Ascending aorta (tissue), 2 donors: ENCODE measurements around the gene FCER2. TPM values are rescaled to one million over a fixed set of nuclear protein-coding genes. Genes with fewer than 3 reads are reported as not detected.

Experiments
- DNase-seq, 2 donors: peaks; one replicate each; pipeline ENCODE4 v3.0.0-alpha.2; 2019; ENCODE audit warnings: low spot score in 2 of 2
- H3K27ac ChIP-seq, 2 donors: fragments of 200-600 bp; sonication (generic); one replicate each; pipeline ENCODE4 v1.5.1; 2016 to 2017; ENCODE audit warnings: mild to moderate bottlenecking in 1 of 2
- H3K27me3 ChIP-seq: fragments of 200-600 bp; sonication (generic); one replicate; pipeline ENCODE4 v1.5.1; 2017
- H3K36me3 ChIP-seq, 2 donors: fragments of 200-600 bp; sonication (generic); one replicate each; pipeline ENCODE4 v1.5.1; 2016
- H3K4me1 ChIP-seq, 2 donors: fragments of 200-600 bp; sonication (generic); one replicate each; pipeline ENCODE4 v1.5.1; 2016 to 2017; ENCODE audit warnings: mild to moderate bottlenecking in 1 of 2
- H3K4me3 ChIP-seq, 2 donors: fragments of 200-600 bp; sonication (generic); one replicate each; pipeline ENCODE4 v1.5.1; 2016 to 2017; ENCODE audit warnings: mild to moderate bottlenecking in 1 of 2
- H3K9me3 ChIP-seq, 2 donors: fragments of 200-600 bp; sonication (generic); one replicate each; pipeline ENCODE4 v1.5.1; 2016
- intact Hi-C: fragments of 100-400 bp; cut with DNase I; formaldehyde crosslinking; loops from one replicate; pipeline ENCODE4 v1.15.1; 2023
- total RNA-seq: library from RNA; depleted of rRNA; stranded (reverse); fragments of >200 nt; gene quantifications from one replicate; pipeline ENCODE4 v1.1.0, GENCODE V29; 2016
- TF ChIP-seq, protein P1 (sequence below), 3 experiments: fragments of 200-600 bp in 2 of 3; fragments of 450-650 bp in 1 of 3; sonication (generic) in 2 of 3; IDR thresholded peaks; one replicate each; pipeline ENCODE4 v1.5.1; 2016 to 2019; ENCODE audit warnings: antibody characterized with exemption in 3 of 3, mild to moderate bottlenecking in 1 of 3, moderate library complexity in 1 of 3

FCER2 gene
- total RNA-seq, 1 donor from 2014 or later: not detected

GRCh38 chr19:7677669-7678311 lies 24.1 kb downstream of the FCER2 start:
- intact Hi-C loops: no loop called here
- no peak overlapping the region for H3K27ac ChIP-seq
- no peaks in the 10 kb centered on the region for H3K9me3 ChIP-seq
- TF ChIP-seq, protein P1, sequence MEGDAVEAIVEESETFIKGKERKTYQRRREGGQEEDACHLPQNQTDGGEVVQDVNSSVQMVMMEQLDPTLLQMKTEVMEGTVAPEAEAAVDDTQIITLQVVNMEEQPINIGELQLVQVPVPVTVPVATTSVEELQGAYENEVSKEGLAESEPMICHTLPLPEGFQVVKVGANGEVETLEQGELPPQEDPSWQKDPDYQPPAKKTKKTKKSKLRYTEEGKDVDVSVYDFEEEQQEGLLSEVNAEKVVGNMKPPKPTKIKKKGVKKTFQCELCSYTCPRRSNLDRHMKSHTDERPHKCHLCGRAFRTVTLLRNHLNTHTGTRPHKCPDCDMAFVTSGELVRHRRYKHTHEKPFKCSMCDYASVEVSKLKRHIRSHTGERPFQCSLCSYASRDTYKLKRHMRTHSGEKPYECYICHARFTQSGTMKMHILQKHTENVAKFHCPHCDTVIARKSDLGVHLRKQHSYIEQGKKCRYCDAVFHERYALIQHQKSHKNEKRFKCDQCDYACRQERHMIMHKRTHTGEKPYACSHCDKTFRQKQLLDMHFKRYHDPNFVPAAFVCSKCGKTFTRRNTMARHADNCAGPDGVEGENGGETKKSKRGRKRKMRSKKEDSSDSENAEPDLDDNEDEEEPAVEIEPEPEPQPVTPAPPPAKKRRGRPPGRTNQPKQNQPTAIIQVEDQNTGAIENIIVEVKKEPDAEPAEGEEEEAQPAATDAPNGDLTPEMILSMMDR (IDR thresholded peaks at IDR 0.05): no peak
- DNase-seq: no peak
- peaks cover 4 to 11% of the 10 kb centered on the region in 2 donors for H3K4me1 ChIP-seq
- no peak overlapping the region for H3K4me3 ChIP-seq
- H3K27me3 ChIP-seq: no peaks in the 10 kb centered on the region
- H3K36me3 ChIP-seq: peaks cover 7 to 8% of the 10 kb centered on the region in 2 donors

- Histone ChIP-seq H3K4me1 (peaks cover 0 to 7% of the 10 kb centered on the region in 2 donors), H3K36me3 (no peaks in the 10 kb centered on the region), H3K27me3 (no peaks in the 10 kb centered on the region), H3K27ac (no peak within 1 kb of the TSS), H3K4me3 (no peak within 1 kb of the TSS), H3K9me3 (no peaks in the 10 kb centered on the region)
- no peak for DNase-seq
- intact Hi-C loops: no loop called here
- TF ChIP-seq, protein P1 (IDR thresholded peaks at IDR 0.05): no peak
Observed at GRCh38 chr19:7676854-7677253, 25.1 kb downstream of the FCER2 start, which contains the start of gene MCEMP1. TSS of gene MCEMP1 (plus strand) at chr19:7677090. CDS start at chr19:7677121, 31 bp downstream.

GRCh38 chr19:7676376-7676775 lies 25.6 kb downstream of the FCER2 start:
- intact Hi-C loops: no loop called here
- no peak for DNase-seq
- H3K4me3 ChIP-seq: no peak overlapping the region
- TF ChIP-seq, protein P1 (IDR thresholded peaks at IDR 0.05): no peak
- no peaks in the 10 kb centered on the region for H3K9me3 ChIP-seq
- peaks cover 0 to 3% of the 10 kb centered on the region in 2 donors for H3K4me1 ChIP-seq
- no peak overlapping the region for H3K27ac ChIP-seq
- H3K36me3 ChIP-seq: no peaks in the 10 kb centered on the region
- H3K27me3 ChIP-seq: no peaks in the 10 kb centered on the region

DNA sequence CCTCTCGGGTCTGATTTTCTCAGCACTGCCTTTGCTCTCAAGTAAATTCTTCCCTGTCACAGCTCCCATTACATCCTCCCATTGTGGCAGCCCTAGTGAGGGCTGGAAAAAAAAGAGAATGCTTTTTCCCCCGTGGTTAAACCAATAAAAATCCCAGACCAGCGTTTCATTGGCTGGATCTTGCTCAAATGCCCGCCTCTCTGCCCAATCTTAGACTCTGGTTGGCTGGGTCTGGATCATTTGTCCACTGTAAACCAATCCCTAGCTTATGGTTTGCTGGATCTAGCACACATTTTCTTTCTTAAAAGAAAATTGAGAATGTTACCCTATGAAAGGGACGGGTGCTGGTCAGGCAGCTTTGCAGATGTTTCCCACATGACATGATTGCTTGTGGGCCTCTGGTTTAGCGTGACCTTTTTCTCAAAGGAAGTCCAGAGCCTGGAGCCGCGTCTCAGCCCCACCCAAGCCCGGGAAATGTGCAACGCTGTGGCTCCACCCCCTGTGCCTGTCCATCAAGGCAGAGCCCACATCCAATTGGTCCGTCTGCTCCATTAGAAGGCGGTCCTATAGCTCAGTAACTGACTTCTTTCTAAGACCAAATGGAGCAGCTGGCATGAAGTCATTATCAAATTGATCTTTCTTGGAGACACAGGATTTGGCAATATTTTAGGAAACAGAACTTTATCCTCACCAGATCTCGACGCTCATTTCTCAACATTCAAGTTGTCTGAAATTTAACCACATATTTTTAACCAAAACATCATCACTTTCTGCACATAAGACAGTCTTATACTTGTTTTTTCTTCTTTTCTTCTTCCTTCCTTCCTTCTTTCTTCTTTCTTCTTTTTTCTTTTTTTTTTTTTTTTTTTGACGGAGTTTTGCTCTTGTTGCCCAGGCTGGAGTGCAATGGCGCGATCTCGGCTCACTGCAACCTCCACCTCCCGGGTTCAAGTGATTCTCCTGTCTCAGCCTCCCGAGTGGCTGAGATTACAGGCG lies 27.6 kb downstream of the FCER2 start:
- TF ChIP-seq, protein P1 (IDR thresholded peaks at IDR 0.05): no peak
- H3K4me1 ChIP-seq: no peaks in the 10 kb centered on the region
- no peak overlapping the region for H3K4me3 ChIP-seq
- H3K27ac ChIP-seq: no peak overlapping the region
- intact Hi-C loops: no loop called here
- H3K36me3 ChIP-seq: no peaks in the 10 kb centered on the region
- no peaks in the 10 kb centered on the region for H3K27me3 ChIP-seq
- H3K9me3 ChIP-seq: no peaks in the 10 kb centered on the region
- peak; percentile 18 to 72 for DNase-seq

GRCh38 chr19:7672522-7672921 lies 29.4 kb downstream of the FCER2 start:
- Histone ChIP-seq H3K27me3 (no peaks in the 10 kb centered on the region), H3K4me3 (no peak overlapping the region), H3K4me1 (no peaks in the 10 kb centered on the region), H3K9me3 (no peaks in the 10 kb centered on the region), H3K36me3 (no peaks in the 10 kb centered on the region), H3K27ac (no peak overlapping the region)
- intact Hi-C loops: no loop called here
- TF ChIP-seq, protein P1 (IDR thresholded peaks at IDR 0.05): no peak
- DNase-seq: no peak
